H9 (cell line): ENCODE data around the gene MAST4. TPM values are rescaled to one million over a fixed set of nuclear protein-coding genes. Genes with fewer than 3 reads are reported as not detected.

Experiments used
- DNase-seq: peaks from one replicate; pipeline ENCODE4 v3.0.0-alpha.2; 2017
- H2AFZ ChIP-seq: one replicate; pipeline ENCODE4 v1.6.1; 2013; ENCODE audit warnings: mild to moderate bottlenecking, low read length, control low read depth, moderate library complexity
- H2AK5ac ChIP-seq: 2 replicates; pipeline ENCODE4 v1.6.1; 2013; ENCODE audit warnings: low read length, control low read depth, mixed read lengths; ENCODE audit not compliant: insufficient read length
- H2BK120ac ChIP-seq: one replicate; pipeline ENCODE4 v1.6.1; 2013; ENCODE audit warnings: low read depth, mild to moderate bottlenecking, low read length, control low read depth, inconsistent platforms; ENCODE audit not compliant: poor library complexity, severe bottlenecking
- H2BK12ac ChIP-seq: 2 replicates; pipeline ENCODE4 v1.6.1; 2013; ENCODE audit warnings: low read length, control low read depth, mixed read lengths, low read depth; ENCODE audit not compliant: insufficient read length
- H2BK15ac ChIP-seq: 2 replicates; pipeline ENCODE4 v1.6.1; 2013; ENCODE audit warnings: low read depth, low read length, control low read depth
- H2BK20ac ChIP-seq: one replicate; pipeline ENCODE4 v1.6.1; 2013; ENCODE audit warnings: low read depth, mild to moderate bottlenecking, low read length, control low read depth, inconsistent platforms; ENCODE audit not compliant: poor library complexity, severe bottlenecking
- H2BK5ac ChIP-seq: 2 replicates; pipeline ENCODE4 v1.6.1; 2013; ENCODE audit warnings: low read length, control low read depth, mixed read lengths; ENCODE audit not compliant: insufficient read length
- H3K14ac ChIP-seq: 2 replicates; pipeline ENCODE4 v1.6.1; 2013; ENCODE audit warnings: low read length, control low read depth; ENCODE audit not compliant: insufficient read depth
- H3K18ac ChIP-seq: 2 replicates; pipeline ENCODE4 v1.6.1; 2013; ENCODE audit warnings: low read depth, mild to moderate bottlenecking, mixed read lengths, low read length, control low read depth; ENCODE audit not compliant: insufficient read length
- H3K23ac ChIP-seq: 2 replicates; pipeline ENCODE4 v1.6.1; 2013; ENCODE audit warnings: low read length, control low read depth, mixed read lengths, low read depth; ENCODE audit not compliant: insufficient read length
- H3K23me2 ChIP-seq: 2 replicates; pipeline ENCODE4 v1.6.1; 2013; ENCODE audit warnings: low read depth, mild to moderate bottlenecking, mixed read lengths, low read length, control low read depth; ENCODE audit not compliant: insufficient read length, poor library complexity, severe bottlenecking
- H3K27ac ChIP-seq: 2 replicates; pipeline ENCODE4 v1.5.1; 2013; ENCODE audit warnings: low read length, control low read depth, mixed read lengths, low read depth; ENCODE audit not compliant: insufficient read length
- H3K27me3 ChIP-seq: 2 replicates; pipeline ENCODE4 v1.6.1; 2013; ENCODE audit warnings: low read length, control low read depth, inconsistent platforms; ENCODE audit not compliant: insufficient read depth
- H3K4ac ChIP-seq: 2 replicates; pipeline ENCODE4 v1.6.1; 2013; ENCODE audit warnings: low read depth, mild to moderate bottlenecking, control low read depth, inconsistent platforms, low read length, moderate library complexity
- H3K4me1 ChIP-seq: 2 replicates; pipeline ENCODE4 v1.6.1; 2013; ENCODE audit warnings: low read length, control low read depth, inconsistent platforms; ENCODE audit not compliant: insufficient read depth
- H3K4me2 ChIP-seq: 2 replicates; pipeline ENCODE4 v1.6.1; 2013; ENCODE audit warnings: low read length, control low read depth, mixed read lengths; ENCODE audit not compliant: insufficient read length, insufficient read depth
- H3K56ac ChIP-seq: 2 replicates; pipeline ENCODE4 v1.6.1; 2013; ENCODE audit warnings: low read depth, mild to moderate bottlenecking, mixed read lengths, low read length, control low read depth; ENCODE audit not compliant: insufficient read length
- H3K79me1 ChIP-seq: 2 replicates; pipeline ENCODE4 v1.6.1; 2013; ENCODE audit warnings: low read depth, mild to moderate bottlenecking, moderate library complexity, low read length, control low read depth, inconsistent platforms; ENCODE audit not compliant: insufficient read depth, poor library complexity, severe bottlenecking
- H3K79me2 ChIP-seq: 2 replicates; pipeline ENCODE4 v1.6.1; 2013; ENCODE audit warnings: low read length, control low read depth, inconsistent platforms; ENCODE audit not compliant: insufficient read depth
- H3K9ac ChIP-seq: 2 replicates; pipeline ENCODE4 v1.6.1; 2013; ENCODE audit warnings: low read length, control low read depth, mixed read lengths; ENCODE audit not compliant: insufficient read length; ENCODE audit errors: extremely low read depth
- H3K9me3 ChIP-seq: one replicate; pipeline ENCODE4 v1.6.1; 2013; ENCODE audit warnings: low read depth, low read length, inconsistent platforms; ENCODE audit not compliant: control insufficient read depth
- H3T11ph ChIP-seq: one replicate; pipeline ENCODE4 v1.6.1; 2013; ENCODE audit warnings: mild to moderate bottlenecking, low read length, control low read depth, inconsistent platforms
- H4K20me1 ChIP-seq: one replicate; pipeline ENCODE4 v1.6.1; 2013; ENCODE audit not compliant: control insufficient read depth, insufficient read length, insufficient read depth
- H4K5ac ChIP-seq: 2 replicates; pipeline ENCODE4 v1.6.1; 2013; ENCODE audit warnings: low read depth, mild to moderate bottlenecking, mixed read lengths, low read length, control low read depth; ENCODE audit not compliant: insufficient read length
- H4K8ac ChIP-seq: replicated peaks from 2 replicates; pipeline ENCODE4 v1.6.1; 2013; ENCODE audit warnings: low read length, control low read depth, mixed read lengths, low read depth; ENCODE audit not compliant: insufficient read length
- H4K91ac ChIP-seq: 2 replicates; pipeline ENCODE4 v1.6.1; 2013; ENCODE audit warnings: low read depth, mild to moderate bottlenecking, moderate library complexity, mixed read lengths, low read length, control low read depth; ENCODE audit not compliant: insufficient read length
- H3K27ac Mint-ChIP-seq, 3 experiments: 2 replicates in 2 of 3; 3 replicates in 1 of 3; pipeline ENCODE4 v1.8.0; 2020 to 2021; ENCODE audit warnings: mixed read lengths in 3 of 3, mild to moderate bottlenecking in 1 of 3, moderate library complexity in 1 of 3
- H3K27me3 Mint-ChIP-seq: 2 replicates; pipeline ENCODE4 v1.8.0; 2021; ENCODE audit warnings: low read depth, mild to moderate bottlenecking, moderate library complexity, mixed read lengths
- H3K36me3 Mint-ChIP-seq, 3 experiments: 2 replicates in 2 of 3; 3 replicates in 1 of 3; pipeline ENCODE4 v1.8.0; 2020 to 2021; ENCODE audit warnings: low read depth in 3 of 3, mixed read lengths in 3 of 3; ENCODE audit not compliant: insufficient read depth in 1 of 3
- H3K4me1 Mint-ChIP-seq, 2 experiments: 2 replicates each; pipeline ENCODE4 v1.8.0; 2020; ENCODE audit warnings: mixed read lengths in 2 of 2
- H3K4me3 Mint-ChIP-seq, 2 experiments: 2 replicates in 1 of 2; 3 replicates in 1 of 2; pipeline ENCODE4 v1.8.0; 2020 to 2021; ENCODE audit warnings: mild to moderate bottlenecking in 2 of 2, mixed read lengths in 2 of 2, moderate library complexity in 1 of 2
- H3K9me3 Mint-ChIP-seq, 2 experiments: 2 replicates in 1 of 2; 3 replicates in 1 of 2; pipeline ENCODE4 v1.8.0; 2020; ENCODE audit warnings: mild to moderate bottlenecking in 2 of 2, mixed read lengths in 2 of 2, moderate library complexity in 1 of 2
- WGBS: extraction: QIAGEN DNeasy Blood & Tissue Kit; methylation state at CpG from one replicate; pipeline ENCODE4 v1.1.7; 2013; ENCODE audit warnings: missing lambda C conversion rate, low lambda C conversion rate, mixed read lengths; ENCODE audit not compliant: insufficient read length; ENCODE audit errors: extremely low coverage; 5-methylcytosine and 5-hydroxymethylcytosine counted together
- total RNA-seq: library from RNA; stranded (reverse); gene quantifications from 2 replicates; pipeline ENCODE4 v1.2.1, GENCODE V29; 2021
- TF ChIP-seq, protein P1 (sequence below): fragments of 200-600 bp; sonication (generic); conservative IDR thresholded peaks from 3 replicates; pipeline ENCODE4 v1.8.0; 2021; ENCODE audit warnings: antibody characterized with exemption, mild to moderate bottlenecking

The MAST4 gene
- total RNA-seq, 1 experiment from 2014 or later: 3.7 TPM

- H3K36me3 Mint-ChIP-seq: no peaks in the 10 kb centered on the region
- Histone ChIP-seq H2AFZ (no peak overlapping the region), H3K23me2 (no peaks in the 10 kb centered on the region), H3K4me1 (no peaks in the 10 kb centered on the region), H3K4ac (no peak overlapping the region), H3K9ac (no peak overlapping the region), H4K91ac (no peak overlapping the region), H2BK120ac (no peak overlapping the region), H2BK12ac (no peak overlapping the region), H3K14ac (no peak overlapping the region), H3K18ac (no peak overlapping the region), H2AK5ac (no peak overlapping the region), H3T11ph (no peak overlapping the region), H3K79me2 (no peaks in the 10 kb centered on the region), H3K23ac (no peak overlapping the region), H2BK20ac (no peak overlapping the region), H4K5ac (no peak overlapping the region), H3K79me1 (no peaks in the 10 kb centered on the region), H3K27ac (no peak overlapping the region), H3K4me2 (no peak overlapping the region), H4K8ac (no peak overlapping the region), H3K27me3 (no peaks in the 10 kb centered on the region), H3K56ac (no peak overlapping the region), H4K20me1 (no peaks in the 10 kb centered on the region), H3K9me3 (no peaks in the 10 kb centered on the region), H2BK15ac (no peak overlapping the region), H2BK5ac (no peak overlapping the region)
- H3K27me3 Mint-ChIP-seq: no peaks in the 10 kb centered on the region
- WGBS: no CpG with 5 or more reads among the region's 1 CpG
- no peak overlapping the region for H3K4me3 Mint-ChIP-seq
- no peaks in the 10 kb centered on the region for H3K9me3 Mint-ChIP-seq
- no peak for DNase-seq
- TF ChIP-seq, protein P1, sequence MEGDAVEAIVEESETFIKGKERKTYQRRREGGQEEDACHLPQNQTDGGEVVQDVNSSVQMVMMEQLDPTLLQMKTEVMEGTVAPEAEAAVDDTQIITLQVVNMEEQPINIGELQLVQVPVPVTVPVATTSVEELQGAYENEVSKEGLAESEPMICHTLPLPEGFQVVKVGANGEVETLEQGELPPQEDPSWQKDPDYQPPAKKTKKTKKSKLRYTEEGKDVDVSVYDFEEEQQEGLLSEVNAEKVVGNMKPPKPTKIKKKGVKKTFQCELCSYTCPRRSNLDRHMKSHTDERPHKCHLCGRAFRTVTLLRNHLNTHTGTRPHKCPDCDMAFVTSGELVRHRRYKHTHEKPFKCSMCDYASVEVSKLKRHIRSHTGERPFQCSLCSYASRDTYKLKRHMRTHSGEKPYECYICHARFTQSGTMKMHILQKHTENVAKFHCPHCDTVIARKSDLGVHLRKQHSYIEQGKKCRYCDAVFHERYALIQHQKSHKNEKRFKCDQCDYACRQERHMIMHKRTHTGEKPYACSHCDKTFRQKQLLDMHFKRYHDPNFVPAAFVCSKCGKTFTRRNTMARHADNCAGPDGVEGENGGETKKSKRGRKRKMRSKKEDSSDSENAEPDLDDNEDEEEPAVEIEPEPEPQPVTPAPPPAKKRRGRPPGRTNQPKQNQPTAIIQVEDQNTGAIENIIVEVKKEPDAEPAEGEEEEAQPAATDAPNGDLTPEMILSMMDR: no peak
- H3K4me1 Mint-ChIP-seq: peaks cover 4 to 14% of the 10 kb centered on the region in 2 experiments
- H3K27ac Mint-ChIP-seq: no peak overlapping the region
Measured at GRCh38 chr5:66639037-66639436, 42.8 kb downstream of the MAST4 start.
